K562 treated with DMSO at 1 percent for 48 hours (cell line): Measurements from ENCODE around the gene STARD4. TPM values are rescaled to one million over a fixed set of nuclear protein-coding genes. Genes with fewer than 3 reads are reported as not detected.

ENCODE experiments used
- total RNA-seq: library from RNA; unstranded; fragments of 300-600 nt; gene quantifications from 2 replicates; pipeline ENCODE4 v1.2.3, GENCODE V29; 2022; ENCODE audit warnings: low replicate concordance; ENCODE audit errors: extremely low read depth

Gene STARD4, protein sequence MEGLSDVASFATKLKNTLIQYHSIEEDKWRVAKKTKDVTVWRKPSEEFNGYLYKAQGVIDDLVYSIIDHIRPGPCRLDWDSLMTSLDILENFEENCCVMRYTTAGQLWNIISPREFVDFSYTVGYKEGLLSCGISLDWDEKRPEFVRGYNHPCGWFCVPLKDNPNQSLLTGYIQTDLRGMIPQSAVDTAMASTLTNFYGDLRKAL
- not detected in 2 replicates for total RNA-seq

DNA sequence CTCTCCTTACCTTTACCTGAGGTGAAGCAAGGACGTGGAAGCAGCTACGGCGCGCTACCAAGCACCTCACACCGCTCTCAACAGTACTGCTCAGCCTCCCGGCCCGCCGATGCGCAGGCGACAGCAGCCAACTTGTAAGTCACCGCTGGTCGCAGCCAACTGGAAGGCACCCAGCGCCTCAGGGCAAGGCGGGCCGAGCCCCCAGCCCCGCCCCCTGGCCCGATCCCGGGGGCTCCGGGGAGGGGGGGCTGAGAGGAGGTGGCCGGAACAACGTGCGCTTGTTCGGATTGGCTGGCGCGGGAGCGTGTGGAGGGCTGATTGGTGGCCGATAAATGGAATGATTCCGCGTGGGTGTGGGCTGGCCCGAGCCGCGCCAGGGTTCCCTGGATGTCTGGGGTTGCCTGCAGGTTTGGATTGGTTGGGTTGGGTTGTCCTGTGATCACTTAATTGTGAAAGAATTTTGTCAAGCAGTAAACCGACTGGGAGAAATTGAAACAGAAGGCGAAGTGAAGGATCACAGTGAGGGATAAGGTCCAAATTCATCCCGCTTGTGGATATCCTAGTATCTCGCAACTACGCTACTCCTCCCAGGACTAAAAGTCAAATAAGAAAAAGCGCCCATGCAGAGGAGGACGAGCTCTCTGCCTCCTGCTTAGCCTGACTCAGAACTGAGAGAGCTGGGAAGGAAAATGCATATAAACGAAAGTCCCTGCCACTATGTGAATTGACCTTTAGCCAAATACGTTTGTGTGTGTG lies at the start of gene STARD4:
Gene STARD4 (minus strand): TSS at position 161 of the 756 bp plus-strand sequence. CDS start 5,102 bp downstream, outside the sequence.

Other genes starting within 250 kb of the STARD4 start
- not detected in 2 replicates for gene NREP, start 244.7 kb upstream of the STARD4 start, total RNA-seq